22Rv1 (cell line): ENCODE measurements around the gene ERBB2.

Source experiments
- ZFX ChIP-seq: fragments of 450-650 bp; IDR thresholded peaks from 2 replicates; pipeline ENCODE4 v1.6.1; 2017; ENCODE audit warnings: antibody characterized with exemption, borderline replicate concordance
- TF ChIP-seq, protein P1 (sequence below): fragments of 450-650 bp; IDR thresholded peaks from 2 replicates; pipeline ENCODE4 v1.5.1; 2017; ENCODE audit warnings: mild to moderate bottlenecking

DNA sequence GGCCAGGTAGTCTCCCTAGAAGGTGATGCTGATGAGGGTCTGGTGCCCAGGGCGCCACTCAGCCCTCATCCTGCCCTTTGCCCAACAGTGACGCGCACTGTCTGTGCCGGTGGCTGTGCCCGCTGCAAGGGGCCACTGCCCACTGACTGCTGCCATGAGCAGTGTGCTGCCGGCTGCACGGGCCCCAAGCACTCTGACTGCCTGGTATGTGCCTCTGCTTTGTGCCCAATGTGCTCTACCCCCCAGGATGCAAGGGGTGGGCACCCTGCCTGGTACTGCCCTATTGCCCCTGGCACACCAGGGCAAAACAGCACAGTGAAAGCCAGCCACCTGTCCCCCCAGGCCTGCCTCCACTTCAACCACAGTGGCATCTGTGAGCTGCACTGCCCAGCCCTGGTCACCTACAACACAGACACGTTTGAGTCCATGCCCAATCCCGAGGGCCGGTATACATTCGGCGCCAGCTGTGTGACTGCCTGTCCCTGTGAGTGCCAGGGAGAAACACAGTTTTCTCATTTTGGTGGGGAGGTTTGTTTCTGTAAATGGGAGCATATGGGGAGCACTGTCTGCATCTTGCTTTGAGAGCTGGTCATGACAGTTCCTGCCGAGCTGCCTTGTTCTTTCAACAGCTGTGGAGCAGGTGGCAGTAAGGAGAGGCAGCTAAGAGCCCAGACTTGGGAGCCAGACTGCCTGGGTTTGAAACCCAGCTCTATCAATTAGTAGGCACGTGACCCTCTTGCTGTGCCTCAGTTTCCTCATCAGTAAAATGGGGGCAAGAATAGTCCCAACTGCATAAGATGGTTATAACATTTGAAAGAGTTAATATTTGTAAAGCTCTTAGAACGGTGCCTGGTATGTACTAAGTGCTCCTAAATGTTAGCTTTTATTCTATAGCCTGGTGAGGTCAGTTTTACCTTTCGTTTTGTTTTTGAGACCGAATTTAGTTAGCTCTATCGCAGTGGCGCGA lies 10.4 kb downstream of the ERBB2 start:
- TF ChIP-seq, protein P1, sequence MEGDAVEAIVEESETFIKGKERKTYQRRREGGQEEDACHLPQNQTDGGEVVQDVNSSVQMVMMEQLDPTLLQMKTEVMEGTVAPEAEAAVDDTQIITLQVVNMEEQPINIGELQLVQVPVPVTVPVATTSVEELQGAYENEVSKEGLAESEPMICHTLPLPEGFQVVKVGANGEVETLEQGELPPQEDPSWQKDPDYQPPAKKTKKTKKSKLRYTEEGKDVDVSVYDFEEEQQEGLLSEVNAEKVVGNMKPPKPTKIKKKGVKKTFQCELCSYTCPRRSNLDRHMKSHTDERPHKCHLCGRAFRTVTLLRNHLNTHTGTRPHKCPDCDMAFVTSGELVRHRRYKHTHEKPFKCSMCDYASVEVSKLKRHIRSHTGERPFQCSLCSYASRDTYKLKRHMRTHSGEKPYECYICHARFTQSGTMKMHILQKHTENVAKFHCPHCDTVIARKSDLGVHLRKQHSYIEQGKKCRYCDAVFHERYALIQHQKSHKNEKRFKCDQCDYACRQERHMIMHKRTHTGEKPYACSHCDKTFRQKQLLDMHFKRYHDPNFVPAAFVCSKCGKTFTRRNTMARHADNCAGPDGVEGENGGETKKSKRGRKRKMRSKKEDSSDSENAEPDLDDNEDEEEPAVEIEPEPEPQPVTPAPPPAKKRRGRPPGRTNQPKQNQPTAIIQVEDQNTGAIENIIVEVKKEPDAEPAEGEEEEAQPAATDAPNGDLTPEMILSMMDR: no peak
- TF ChIP-seq ZFX: no peak
